GM10248 (cell line): ENCODE results near the gene USP19.

ENCODE experiments used
- CTCF ChIA-PET: fragments of 300-600 bp; sonication (Branson Sonifier 250); formaldehyde crosslinking; extraction: SDS; loops from one replicate; lab custom pipeline; 2021; ENCODE audit warnings: antibody characterized with exemption; lab: Yijun Ruan, JAX
- POLR2A ChIA-PET: fragments of 350-650 bp; sonication (Branson Sonifier 250); formaldehyde crosslinking; extraction: SDS; loops from one replicate; lab custom pipeline; 2020; ENCODE audit warnings: antibody characterized with exemption; lab: Yijun Ruan, JAX
- DNase-seq: peaks from one replicate; pipeline ENCODE4 v3.0.0; 2012; ENCODE audit errors: extremely low spot score
- CTCF ChIP-seq: IDR thresholded peaks from 2 replicates; pipeline ENCODE4 v1.5.1; 2012; ENCODE audit warnings: mild to moderate bottlenecking, low read depth; ENCODE audit errors: extremely low read depth, missing control alignments, control extremely low read depth

The USP19 gene

GRCh38 chr3:49162751-49163419, 42.3 kb upstream of the USP19 start:
- ChIA-PET POLR2A (interaction anchor here (1.1 kb wide), 1 partner anchor 177 kb away, joined by 3 read pairs; the partner anchor contains the start of gene USP4), CTCF (interaction anchor here (0.8 to 2.7 kb wide), 5 partner anchors 8 to 175 kb away, joined by 3 to 16 read pairs (median 3); partner anchors contain the start of gene KLHDC8B)
- no peak for TF ChIP-seq CTCF
- DNase-seq: no peak

GRCh38 chr3:49161808-49162530, 41.3 kb upstream of the USP19 start:
- DNase-seq: no peak
- POLR2A ChIA-PET: no interaction called here
- no peak for TF ChIP-seq CTCF
- CTCF ChIA-PET: interaction anchor here (1.4 to 2.7 kb wide), 2 partner anchors 9 to 174 kb away, joined by 3 to 16 read pairs; partner anchors contain the start of gene KLHDC8B

DNA sequence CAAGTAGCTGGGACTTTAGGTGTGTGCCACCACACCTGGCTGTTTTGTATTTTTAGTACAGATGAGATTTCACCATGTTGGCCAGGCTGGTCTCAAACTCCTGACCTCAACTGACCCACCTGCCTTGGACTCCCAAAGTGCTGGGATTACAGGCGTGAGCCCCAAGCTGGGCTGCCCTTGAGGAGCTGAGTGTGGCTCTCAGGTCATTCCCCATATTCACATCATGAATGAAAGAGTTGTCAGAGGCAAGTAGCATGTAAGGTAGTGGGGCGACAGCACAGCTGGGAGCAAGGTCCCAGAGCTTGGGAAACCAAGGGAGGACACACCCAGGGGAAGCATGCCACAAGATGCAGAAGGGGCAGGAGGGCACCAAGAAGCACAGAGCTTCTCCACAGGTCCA, 40.6 kb upstream of the USP19 start:
- TF ChIP-seq CTCF: no peak
- CTCF ChIA-PET: interaction anchor here (1.4 to 2.7 kb wide), 2 partner anchors 9 to 173 kb away, joined by 3 to 16 read pairs; partner anchors contain the start of gene KLHDC8B
- no peak for DNase-seq
- POLR2A ChIA-PET: interaction anchor here (0.6 to 0.7 kb wide), 2 partner anchors 67 to 86 kb away, joined by 3 to 6 read pairs; no protein-coding TSS in a partner anchor

DNA sequence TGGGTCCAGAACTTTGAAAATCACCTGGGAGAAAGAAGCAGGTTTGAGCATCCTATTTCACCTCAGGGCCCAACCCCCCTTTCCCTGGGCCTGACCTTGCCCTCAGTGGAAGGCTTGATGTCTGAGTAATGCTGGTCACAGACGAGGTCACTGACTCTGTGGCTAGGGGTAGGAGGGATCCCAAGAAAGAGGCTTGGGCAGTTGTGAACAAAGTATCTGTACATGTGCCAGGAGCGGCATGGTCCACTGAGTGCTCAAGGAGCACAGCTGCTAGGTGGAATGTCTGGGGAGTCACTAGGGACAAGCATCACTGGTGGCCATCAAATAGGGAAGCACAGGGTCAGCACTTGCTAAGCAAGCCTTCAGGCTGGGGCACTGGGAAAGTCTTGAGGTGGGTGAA, 38.2 kb upstream of the USP19 start:
- no peak for TF ChIP-seq CTCF
- DNase-seq: no peak
- CTCF ChIA-PET: interaction anchor here (1.6 to 6.8 kb wide), 3 partner anchors 11 to 171 kb away, joined by 5 to 43 read pairs (median 10); partner anchors contain the start of genes KLHDC8B and USP19
- POLR2A ChIA-PET: interaction anchor here (0.9 kb wide), 1 partner anchor 182 kb away, joined by 4 read pairs; no protein-coding TSS in a partner anchor

DNA sequence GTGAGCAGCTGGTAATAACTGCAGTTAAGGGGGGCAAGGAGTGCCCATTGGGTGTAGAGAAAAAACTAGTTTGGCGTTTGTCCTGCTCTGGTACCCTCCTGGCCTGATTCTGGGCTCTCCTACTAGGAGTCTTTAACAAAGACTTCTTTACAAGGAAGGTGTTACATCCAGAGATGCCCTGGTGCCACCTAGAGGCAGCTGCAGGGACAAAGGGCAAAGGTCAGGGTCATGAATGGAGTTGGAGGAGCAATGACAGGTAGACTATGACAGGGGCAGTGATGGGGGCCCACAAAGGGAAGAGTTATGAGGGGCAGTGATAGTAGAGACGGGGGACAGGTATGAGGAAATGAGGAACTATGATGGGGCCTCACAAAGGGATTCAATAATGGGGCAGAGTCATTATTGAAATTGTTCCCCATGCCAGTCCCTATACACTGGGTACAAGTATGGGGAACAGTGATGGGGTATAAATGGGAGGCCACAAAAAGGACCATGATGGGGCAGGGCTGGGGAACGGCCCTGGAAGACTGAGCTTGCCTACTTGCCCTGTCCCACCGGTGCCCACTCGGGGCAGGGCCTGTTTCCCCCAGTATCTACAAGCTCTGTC, 37.6 kb upstream of the USP19 start:
- peak; percentile 57 for TF ChIP-seq CTCF
- no peak for DNase-seq
- POLR2A ChIA-PET: interaction anchor here (0.6 to 0.9 kb wide), 2 partner anchors 182 to 449 kb away, joined by 4 read pairs; no protein-coding TSS in a partner anchor
- CTCF ChIA-PET: interaction anchor here (1.6 to 6.8 kb wide), 4 partner anchors 12 to 170 kb away, joined by 5 to 43 read pairs (median 8); partner anchors contain the start of genes KLHDC8B, P4HTM and USP19

DNA sequence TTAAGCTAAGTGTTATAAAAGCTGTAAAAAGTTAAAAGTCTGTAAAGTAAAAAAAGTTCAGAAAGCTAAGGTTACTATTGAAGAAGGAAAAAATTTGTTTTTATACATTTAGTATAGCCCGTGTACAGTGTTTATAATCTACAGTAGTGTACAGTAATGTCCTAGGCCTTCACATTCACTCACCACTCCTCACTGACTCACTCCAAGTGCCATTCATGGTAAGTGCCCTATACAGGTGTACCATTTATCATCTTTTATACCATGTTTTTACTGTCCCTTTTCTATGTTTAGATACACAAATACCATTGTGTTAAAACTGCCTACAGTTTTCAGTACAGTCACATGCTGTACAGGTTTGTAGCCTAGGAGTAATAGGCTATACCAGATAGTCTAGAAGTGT, 36.7 kb upstream of the USP19 start:
- ChIA-PET CTCF (interaction anchor here (1.3 to 6.8 kb wide), 5 partner anchors 13 to 292 kb away, joined by 4 to 43 read pairs (median 5); partner anchors contain the start of genes KLHDC8B, P4HTM and USP19), POLR2A (interaction anchor here (0.6 kb wide), 1 partner anchor 448 kb away, joined by 4 read pairs; no protein-coding TSS in a partner anchor)
- no peak for DNase-seq
- no peak for TF ChIP-seq CTCF
